Spleen (tissue), 11 donors: ENCODE measurements around the gene GHRL. TPM values are rescaled to one million over a fixed set of nuclear protein-coding genes. Genes with fewer than 3 reads are reported as not detected.
A peak's percentile ranks its signal among the peaks of the same experiment; 100 is the strongest.

Source experiments
- DNase-seq: peaks from one replicate; pipeline ENCODE4 v3.0.0-alpha.2; 2020
- H3K27ac ChIP-seq, 8 donors: fragments of 200-600 bp; sonication (generic) in 7 of 8; 1 replicate in 4 of 8; 2 replicates in 4 of 8; pipeline versions ENCODE4 v1.5.0 to v1.8.0; 2016 to 2021; ENCODE audit warnings: inconsistent platforms in 4 of 8, mild to moderate bottlenecking in 4 of 8, moderate library complexity in 1 of 8
- H3K27me3 ChIP-seq, 7 donors: fragments of 200-600 bp; sonication (generic) in 6 of 7; replicated peaks in 1 of 7; 1 replicate in 4 of 7; 2 replicates in 3 of 7; pipeline versions ENCODE4 v1.5.0 to v1.8.0; 2016 to 2021; ENCODE audit warnings: inconsistent platforms in 3 of 7, mild to moderate bottlenecking in 1 of 7
- H3K36me3 ChIP-seq, 6 donors: fragments of 200-600 bp; sonication (generic) in 5 of 6; 1 replicate in 4 of 6; 2 replicates in 2 of 6; pipeline versions ENCODE4 v1.5.0 to v1.8.0; 2016 to 2021; ENCODE audit warnings: inconsistent platforms in 2 of 6
- H3K4me1 ChIP-seq, 6 donors: fragments of 200-600 bp; sonication (generic) in 5 of 6; 1 replicate in 3 of 6; 2 replicates in 3 of 6; pipeline versions ENCODE4 v1.5.0 to v1.8.0; 2016 to 2021; ENCODE audit warnings: inconsistent platforms in 3 of 6
- H3K4me3 ChIP-seq, 8 donors: fragments of 200-600 bp; sonication (generic) in 7 of 8; 1 replicate in 4 of 8; 2 replicates in 4 of 8; pipeline versions ENCODE4 v1.5.0 to v1.8.0; 2016 to 2021; ENCODE audit warnings: inconsistent platforms in 4 of 8, mild to moderate bottlenecking in 4 of 8, moderate library complexity in 2 of 8
- H3K9me3 ChIP-seq, 8 donors: fragments of 200-600 bp; sonication (generic) in 7 of 8; 1 replicate in 4 of 8; 2 replicates in 4 of 8; pipeline versions ENCODE4 v1.5.0 to v1.8.0; 2016 to 2021; ENCODE audit warnings: inconsistent platforms in 4 of 8
- POLR2A ChIP-seq, 3 donors: fragments of 450-650 bp; IDR thresholded peaks; one replicate each; pipeline ENCODE4 v1.5.1; 2017; ENCODE audit warnings: antibody characterized with exemption in 3 of 3, mild to moderate bottlenecking in 1 of 3
- POLR2AphosphoS5 ChIP-seq, 3 donors: sonication (generic); formaldehyde crosslinking; IDR thresholded peaks; one replicate each; pipeline ENCODE4 v1.5.1; 2017; ENCODE audit warnings: antibody characterized with exemption in 3 of 3
- WGBS, 5 donors: extraction: QIAGEN DNeasy Blood & Tissue Kit in 3 of 5; methylation state at CpG; one replicate each; pipeline versions ENCODE4 v1.1.5 to v1.1.7; 2013 to 2018; 5-methylcytosine and 5-hydroxymethylcytosine counted together
- intact Hi-C: fragments of 100-400 bp; cut with DNase I; formaldehyde crosslinking; loops from one replicate; pipeline ENCODE4 v1.15.0; 2023; ENCODE audit warnings: low total_unique reads
- polyA plus RNA-seq, 3 donors: library from polyadenylated mRNA; stranded (reverse); fragments of 200-250 nt; gene quantifications; one replicate each; pipeline ENCODE4 v1.2.1, GENCODE V29; 2013
- total RNA-seq, 7 donors: library from RNA; depleted of rRNA in 3 of 7; stranded (reverse); fragments of >200 nt in 3 of 7; fragmentation: NEBNext Ultra II Directional in 4 of 7; extraction: Animal tissue kit (Norgen Biotek cat#: 25700) in 4 of 7; gene quantifications; one replicate each; pipeline versions ENCODE4 v1.1.0 to v1.2.1, GENCODE V29; 2016 to 2021
- TF ChIP-seq, protein P1 (sequence below), 11 experiments: fragments of 200-600 bp in 7 of 11; fragments of 450-650 bp in 4 of 11; sonication (generic) in 4 of 11; IDR thresholded peaks in 8 of 11; conservative IDR thresholded peaks in 3 of 11; 1 replicate in 7 of 11; 2 replicates in 4 of 11; pipeline versions ENCODE4 v1.4.0 to v1.8.0; 2016 to 2021; ENCODE audit warnings: antibody characterized with exemption in 11 of 11, inconsistent platforms in 4 of 11, mild to moderate bottlenecking in 1 of 11
- donor health status: healthy with polysubstance abuse.
- donor health status: DM: no; HTN: no; CAD: no; lungs with moderate emphysema.
- donor health status: DM: no; HTN: no; CAD: no.
- donor health status: Bipolar disorder and iron deficiency.
- donor health status: healthy.
- donor health status: DM: no; HTN: no; CAD: no.
- donor health status: DM: yes; HTN: yes; CAD: no.

GHRL gene
- total and polyA plus RNA-seq, 10 donors = 1.1 to 8.0 (median 4.0) TPM

- intact Hi-C loops = no loop called here
Observed at GRCh38 chr3:10328460-10329071, 35.8 kb upstream of the GHRL start.

GRCh38 chr3:10327592-10327991 is 34.8 kb upstream of the GHRL start:
- Histone ChIP-seq H3K27ac (no peak overlapping the region), H3K36me3 (no peaks in the 10 kb centered on the region), H3K4me3 (no peak overlapping the region), H3K27me3 (peaks cover 0 to 40% (median 0%) of the 10 kb centered on the region in 7 donors), H3K9me3 (no peaks in the 10 kb centered on the region), H3K4me1 (no peaks in the 10 kb centered on the region)
- 66 to 81% (median 67%) methylated on average over 10 of the region's 10 CpGs for WGBS, 5 donors
- TF ChIP-seq POLR2AphosphoS5 (IDR thresholded peaks at IDR 0.05) = no peak
- TF ChIP-seq POLR2A (IDR thresholded peaks at IDR 0.05) = no peak
- TF ChIP-seq, protein P1, sequence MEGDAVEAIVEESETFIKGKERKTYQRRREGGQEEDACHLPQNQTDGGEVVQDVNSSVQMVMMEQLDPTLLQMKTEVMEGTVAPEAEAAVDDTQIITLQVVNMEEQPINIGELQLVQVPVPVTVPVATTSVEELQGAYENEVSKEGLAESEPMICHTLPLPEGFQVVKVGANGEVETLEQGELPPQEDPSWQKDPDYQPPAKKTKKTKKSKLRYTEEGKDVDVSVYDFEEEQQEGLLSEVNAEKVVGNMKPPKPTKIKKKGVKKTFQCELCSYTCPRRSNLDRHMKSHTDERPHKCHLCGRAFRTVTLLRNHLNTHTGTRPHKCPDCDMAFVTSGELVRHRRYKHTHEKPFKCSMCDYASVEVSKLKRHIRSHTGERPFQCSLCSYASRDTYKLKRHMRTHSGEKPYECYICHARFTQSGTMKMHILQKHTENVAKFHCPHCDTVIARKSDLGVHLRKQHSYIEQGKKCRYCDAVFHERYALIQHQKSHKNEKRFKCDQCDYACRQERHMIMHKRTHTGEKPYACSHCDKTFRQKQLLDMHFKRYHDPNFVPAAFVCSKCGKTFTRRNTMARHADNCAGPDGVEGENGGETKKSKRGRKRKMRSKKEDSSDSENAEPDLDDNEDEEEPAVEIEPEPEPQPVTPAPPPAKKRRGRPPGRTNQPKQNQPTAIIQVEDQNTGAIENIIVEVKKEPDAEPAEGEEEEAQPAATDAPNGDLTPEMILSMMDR (IDR thresholded peaks at IDR 0.05 in 8 of 11, conservative IDR thresholded peaks at IDR 0.05 in 3 of 11) = no peak
- intact Hi-C loops = no loop called here
- peak; percentile 41 for DNase-seq

More at GRCh38 chr3:10328460-10329071, 35.8 kb upstream of the GHRL start:
- no peaks in the 10 kb centered on the region for H3K9me3 ChIP-seq
- peak; percentile 37 for DNase-seq
- H3K4me3 ChIP-seq = no peak overlapping the region
- WGBS, 5 donors = 46 to 66% (median 52%) methylated on average over 30 to 31 of the region's 31 CpGs
- peaks cover 0 to 6% (median 0%) of the 10 kb centered on the region in 6 donors for H3K4me1 ChIP-seq
- no peaks in the 10 kb centered on the region for H3K36me3 ChIP-seq
- no peak overlapping the region for H3K27ac ChIP-seq
- TF ChIP-seq POLR2AphosphoS5 (IDR thresholded peaks at IDR 0.05) (no peak), POLR2A (IDR thresholded peaks at IDR 0.05) (no peak)
- TF ChIP-seq, protein P1 (IDR thresholded peaks at IDR 0.05 in 8 of 11, conservative IDR thresholded peaks at IDR 0.05 in 3 of 11) = no peak
- peaks cover 0 to 40% (median 0%) of the 10 kb centered on the region in 7 donors for H3K27me3 ChIP-seq

DNA sequence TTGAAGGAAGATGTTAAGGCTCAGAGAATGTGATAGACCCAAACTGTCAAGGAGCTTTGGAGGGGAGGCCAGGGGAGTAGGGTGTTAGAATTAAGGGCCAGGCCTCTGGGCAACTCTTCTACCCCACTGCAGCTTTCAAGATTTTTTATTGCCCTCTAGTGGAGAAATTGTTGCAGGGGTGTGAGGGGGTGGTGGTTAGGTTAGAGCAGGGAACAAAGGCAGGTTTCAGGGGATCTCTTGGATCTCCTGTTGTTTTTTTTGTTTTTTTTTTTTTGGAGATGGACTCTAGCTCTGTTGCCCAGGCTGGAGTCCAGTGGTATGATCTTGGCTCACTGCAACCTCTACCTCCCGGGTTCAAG is 29.6 kb upstream of the GHRL start:
- intact Hi-C loops = no loop called here
- 89 to 95% (median 91%) methylated on average over 1 of the region's 1 CpG for WGBS, 5 donors
- peaks cover 7 to 42% (median 36%) of the 10 kb centered on the region in 6 donors for H3K4me1 ChIP-seq
- peaks cover 0 to 20% (median 15%) of the 10 kb centered on the region in 6 donors for H3K36me3 ChIP-seq
- TF ChIP-seq POLR2AphosphoS5 (IDR thresholded peaks at IDR 0.05) (no peak), POLR2A (IDR thresholded peaks at IDR 0.05) (no peak)
- TF ChIP-seq, protein P1 (IDR thresholded peaks at IDR 0.05 in 8 of 11, conservative IDR thresholded peaks at IDR 0.05 in 3 of 11) = peak in 7 of 11 experiments; percentile 23 to 50 (median 30)
- peaks cover 0 to 7% (median 0%) of the 10 kb centered on the region in 7 donors for H3K27me3 ChIP-seq
- no peak for DNase-seq
- H3K4me3 ChIP-seq = no peak overlapping the region
- no peak overlapping the region for H3K27ac ChIP-seq
- H3K9me3 ChIP-seq = no peaks in the 10 kb centered on the region

- peaks cover 7 to 44% (median 36%) of the 10 kb centered on the region in 6 donors for H3K4me1 ChIP-seq
- intact Hi-C loops = no loop called here
- peak overlapping the region in 5 of 8 donors; percentile 60 to 98 (median 82) for H3K4me3 ChIP-seq
- peaks cover 0 to 6% (median 0%) of the 10 kb centered on the region in 7 donors for H3K27me3 ChIP-seq
- DNase-seq = peak; percentile 77
- H3K27ac ChIP-seq = peak overlapping the region in 5 of 8 donors; percentile 82 to 88 (median 85)
- 92 to 98% (median 95%) methylated on average over 7 to 8 of the region's 8 CpGs for WGBS, 5 donors
- TF ChIP-seq, protein P1 (IDR thresholded peaks at IDR 0.05 in 8 of 11, conservative IDR thresholded peaks at IDR 0.05 in 3 of 11) = no peak
- TF ChIP-seq POLR2AphosphoS5 (IDR thresholded peaks at IDR 0.05) (no peak), POLR2A (IDR thresholded peaks at IDR 0.05) (no peak)
- H3K9me3 ChIP-seq = no peaks in the 10 kb centered on the region
- H3K36me3 ChIP-seq = peaks cover 0 to 25% (median 19%) of the 10 kb centered on the region in 6 donors
Observed at GRCh38 chr3:10321630-10322351, 29.0 kb upstream of the GHRL start.
